ENCODE data around the gene AFF1.

- TF ChIP-seq CTCF (IDR thresholded peaks at IDR 0.05; ENCODE audit: insufficient read depth, low read depth, low read length) (no peak), EZH2 (IDR thresholded peaks at IDR 0.05; ENCODE audit: insufficient read depth, low read length) (no peak)
Observed at GRCh38 chr4:87097075-87097474, 162.3 kb downstream of the AFF1 start.
